A673 (cell line): ENCODE measurements around the gene NT5C1B.

ENCODE experiments used
- EZH2 ChIP-seq: fragments of 200-600 bp; sonication (generic); IDR thresholded peaks from 2 replicates; pipeline ENCODE4 v1.6.1; 2017; ENCODE audit warnings: borderline replicate concordance, low read depth, mild to moderate bottlenecking, mixed read lengths, antibody characterized with exemption, low read length; ENCODE audit not compliant: poor library complexity, severe bottlenecking
- TF ChIP-seq, protein P1 (sequence below): fragments of 300-800, 200-600 bp; sonication (generic); conservative IDR thresholded peaks from 2 replicates; pipeline ENCODE4 v1.5.1; 2017; ENCODE audit warnings: low read depth, mild to moderate bottlenecking, antibody characterized with exemption, low read length, moderate library complexity, mixed read lengths

DNA sequence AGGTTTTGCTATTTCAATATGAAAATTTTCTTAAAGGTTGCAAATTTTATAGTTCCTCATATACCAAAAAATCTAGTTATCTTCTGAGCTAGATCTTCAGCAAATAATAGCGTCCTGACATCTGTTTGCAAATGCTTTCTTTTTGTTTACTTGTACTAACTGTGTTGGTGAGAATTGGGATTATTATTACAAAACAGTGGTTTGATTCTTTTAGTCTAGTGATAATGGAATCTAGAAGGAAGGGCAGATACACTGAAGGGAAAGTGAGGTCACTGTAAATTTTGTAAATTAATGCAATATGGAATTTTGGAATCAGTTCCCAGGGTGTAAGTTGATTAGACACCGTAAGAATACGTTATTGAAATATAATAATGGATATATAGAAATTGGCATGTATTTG, 36.2 kb upstream of the NT5C1B start:
- TF ChIP-seq, protein P1, sequence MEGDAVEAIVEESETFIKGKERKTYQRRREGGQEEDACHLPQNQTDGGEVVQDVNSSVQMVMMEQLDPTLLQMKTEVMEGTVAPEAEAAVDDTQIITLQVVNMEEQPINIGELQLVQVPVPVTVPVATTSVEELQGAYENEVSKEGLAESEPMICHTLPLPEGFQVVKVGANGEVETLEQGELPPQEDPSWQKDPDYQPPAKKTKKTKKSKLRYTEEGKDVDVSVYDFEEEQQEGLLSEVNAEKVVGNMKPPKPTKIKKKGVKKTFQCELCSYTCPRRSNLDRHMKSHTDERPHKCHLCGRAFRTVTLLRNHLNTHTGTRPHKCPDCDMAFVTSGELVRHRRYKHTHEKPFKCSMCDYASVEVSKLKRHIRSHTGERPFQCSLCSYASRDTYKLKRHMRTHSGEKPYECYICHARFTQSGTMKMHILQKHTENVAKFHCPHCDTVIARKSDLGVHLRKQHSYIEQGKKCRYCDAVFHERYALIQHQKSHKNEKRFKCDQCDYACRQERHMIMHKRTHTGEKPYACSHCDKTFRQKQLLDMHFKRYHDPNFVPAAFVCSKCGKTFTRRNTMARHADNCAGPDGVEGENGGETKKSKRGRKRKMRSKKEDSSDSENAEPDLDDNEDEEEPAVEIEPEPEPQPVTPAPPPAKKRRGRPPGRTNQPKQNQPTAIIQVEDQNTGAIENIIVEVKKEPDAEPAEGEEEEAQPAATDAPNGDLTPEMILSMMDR, result no peak
- no peak for TF ChIP-seq EZH2
